Activated naive CD4-positive, alpha-beta T cell treated with anti-CD3 and anti-CD28 coated beads, Interleukin-2, amount 50 U/mL, for 72 hours (primary cell): Measurements from ENCODE around the gene CLEC3B. TPM values are rescaled to one million over a fixed set of nuclear protein-coding genes. Genes with fewer than 3 reads are reported as not detected.
"Not testable (repeated sequence)": the region's sequence is repeated elsewhere in the genome, so short reads cannot be mapped to it uniquely, and the experiment has no call there.

Experiments used
- ATAC-seq, 2 donors: fragments of 150-1000 bp; cut with Tn5 transposase; 2 replicates each; pipeline ENCODE4 v1.10.0; 2021; ENCODE audit warnings: mild to moderate bottlenecking in 2 of 2, moderate library complexity in 2 of 2
- DNase-seq, 2 donors: peaks; one replicate each; pipeline ENCODE4 v3.0.0; 2021 to 2022; ENCODE audit warnings: low spot score in 2 of 2
- H3K27ac Mint-ChIP-seq, 2 donors: one replicate each; pipeline ENCODE4 v1.8.0; 2022; ENCODE audit warnings: mild to moderate bottlenecking in 2 of 2, mixed read lengths in 2 of 2
- H3K36me3 Mint-ChIP-seq, 2 donors: one replicate each; pipeline ENCODE4 v1.8.0; 2022; ENCODE audit warnings: mixed read lengths in 2 of 2
- H3K9me3 Mint-ChIP-seq, 2 donors: one replicate each; pipeline ENCODE4 v1.8.0; 2022; ENCODE audit warnings: mixed read lengths in 2 of 2
- total RNA-seq, 2 donors: library from RNA; stranded (reverse); gene quantifications; one replicate each; pipeline ENCODE4 v1.2.3, GENCODE V29; 2022

Gene CLEC3B
- not detected for total RNA-seq

- no peak for DNase-seq
- no peaks in the 10 kb centered on the region for H3K9me3 Mint-ChIP-seq
- ATAC-seq: no peak
- H3K27ac Mint-ChIP-seq: no peak within 1 kb of the TSS
- H3K36me3 Mint-ChIP-seq: no peaks in the 10 kb centered on the region
Observed at GRCh38 chr3:45026038-45026437, at the start of gene CLEC3B. CLEC3B (plus strand) TSS chr3:45026303; CDS start chr3:45026363, 60 bp downstream.

- ATAC-seq: peak; percentile 44 to 52
- Mint-ChIP-seq H3K27ac (peak overlapping the region in 1 of 2 donors; percentile 66), H3K36me3 (peaks cover 14 to 43% of the 10 kb centered on the region in 2 donors), H3K9me3 (no peaks in the 10 kb centered on the region)
- no peak for DNase-seq
Observed at GRCh38 chr3:44981220-44981619, 44.9 kb upstream of the CLEC3B start.

- DNase-seq (no peak), ATAC-seq (peak; percentile 60 to 61)
- Mint-ChIP-seq H3K27ac (peak overlapping the region; percentile 66), H3K36me3 (peaks cover 8 to 37% of the 10 kb centered on the region in 2 donors), H3K9me3 (no peaks in the 10 kb centered on the region)
Observed at GRCh38 chr3:44981751-44982150, 44.4 kb upstream of the CLEC3B start.

GRCh38 chr3:44982817-44983216 is 43.3 kb upstream of the CLEC3B start:
- Mint-ChIP-seq H3K36me3 (peaks cover 8 to 31% of the 10 kb centered on the region in 2 donors), H3K9me3 (no peaks in the 10 kb centered on the region), H3K27ac (no peak overlapping the region)
- DNase-seq (no peak), ATAC-seq (no peak)

GRCh38 chr3:44983484-44983941 is 42.6 kb upstream of the CLEC3B start:
- no peak for DNase-seq
- no peak for ATAC-seq
- Mint-ChIP-seq H3K9me3 (no peaks in the 10 kb centered on the region), H3K36me3 (peaks cover 8 to 28% of the 10 kb centered on the region in 2 donors), H3K27ac (peak overlapping the region in 1 of 2 donors; percentile 30)

- Mint-ChIP-seq H3K27ac (no peak overlapping the region), H3K9me3 (no peaks in the 10 kb centered on the region), H3K36me3 (peaks cover 8 to 20% of the 10 kb centered on the region in 2 donors)
- peak in 1 of 2 donors; percentile 13 for ATAC-seq
- DNase-seq: no peak
Observed at GRCh38 chr3:44984335-44984734, 41.8 kb upstream of the CLEC3B start.

- peaks cover 11 to 26% of the 10 kb centered on the region in 2 donors for H3K36me3 Mint-ChIP-seq
- DNase-seq, H3K9me3 Mint-ChIP-seq, ATAC-seq, H3K27ac Mint-ChIP-seq: not testable (repeated sequence)
Observed at GRCh38 chr3:44986330-44986729, 39.8 kb upstream of the CLEC3B start.

- H3K9me3 Mint-ChIP-seq: no peaks in the 10 kb centered on the region
- H3K27ac Mint-ChIP-seq: no peak overlapping the region
- ATAC-seq (no peak), DNase-seq (no peak)
- peaks cover 16 to 29% of the 10 kb centered on the region in 2 donors for H3K36me3 Mint-ChIP-seq
Observed at GRCh38 chr3:44987332-44987731, 38.8 kb upstream of the CLEC3B start.

GRCh38 chr3:44988073-44988472 is 38.0 kb upstream of the CLEC3B start:
- H3K9me3 Mint-ChIP-seq: no peaks in the 10 kb centered on the region
- ATAC-seq: no peak
- no peak overlapping the region for H3K27ac Mint-ChIP-seq
- no peak for DNase-seq
- peaks cover 21 to 35% of the 10 kb centered on the region in 2 donors for H3K36me3 Mint-ChIP-seq

- ATAC-seq (no peak), DNase-seq (no peak)
- H3K36me3 Mint-ChIP-seq: peaks cover 24 to 40% of the 10 kb centered on the region in 2 donors
- H3K9me3 Mint-ChIP-seq: no peaks in the 10 kb centered on the region
- no peak overlapping the region for H3K27ac Mint-ChIP-seq
Observed at GRCh38 chr3:44989141-44989540, 37.0 kb upstream of the CLEC3B start.

- Mint-ChIP-seq H3K27ac (no peak overlapping the region), H3K9me3 (no peaks in the 10 kb centered on the region), H3K36me3 (peaks cover 23 to 38% of the 10 kb centered on the region in 2 donors)
- ATAC-seq (no peak), DNase-seq (no peak)
Observed at GRCh38 chr3:44989636-44990373, 36.3 kb upstream of the CLEC3B start.

- ATAC-seq: peak in 1 of 2 donors; percentile 38
- no peak for DNase-seq
- Mint-ChIP-seq H3K36me3 (peaks cover 16 to 34% of the 10 kb centered on the region in 2 donors), H3K9me3 (no peaks in the 10 kb centered on the region), H3K27ac (no peak overlapping the region)
Observed at GRCh38 chr3:44991326-44991725, 34.8 kb upstream of the CLEC3B start.

- peak overlapping the region in 1 of 2 donors; percentile 68 for H3K27ac Mint-ChIP-seq
- peaks cover 16 to 34% of the 10 kb centered on the region in 2 donors for H3K36me3 Mint-ChIP-seq
- H3K9me3 Mint-ChIP-seq: no peaks in the 10 kb centered on the region
- DNase-seq (peak in 1 of 2 donors; percentile 25), ATAC-seq (no peak)
Observed at GRCh38 chr3:44992555-44993470, 33.3 kb upstream of the CLEC3B start.

GRCh38 chr3:44993471-44994205 is 32.5 kb upstream of the CLEC3B start:
- H3K36me3 Mint-ChIP-seq: peaks cover 17 to 35% of the 10 kb centered on the region in 2 donors
- H3K9me3 Mint-ChIP-seq: no peaks in the 10 kb centered on the region
- ATAC-seq (peak in 1 of 2 donors; percentile 7), DNase-seq (no peak)
- H3K27ac Mint-ChIP-seq: peak overlapping the region in 1 of 2 donors; percentile 68

- DNase-seq: no peak
- ATAC-seq: no peak
- Mint-ChIP-seq H3K36me3 (peaks cover 26 to 46% of the 10 kb centered on the region in 2 donors), H3K27ac (peak overlapping the region; percentile 51 to 86), H3K9me3 (no peaks in the 10 kb centered on the region)
Observed at GRCh38 chr3:44995142-44995770, 30.8 kb upstream of the CLEC3B start.

- Mint-ChIP-seq H3K9me3 (no peaks in the 10 kb centered on the region), H3K27ac (peak overlapping the region in 1 of 2 donors; percentile 51), H3K36me3 (peaks cover 27 to 46% of the 10 kb centered on the region in 2 donors)
- no peak for DNase-seq
- peak; percentile 96 to 97 for ATAC-seq
Observed at GRCh38 chr3:44996556-44996969, 29.5 kb upstream of the CLEC3B start.
